Keratinocyte (primary cell): Measurements from ENCODE around the gene EDN2. TPM values are rescaled to one million over a fixed set of nuclear protein-coding genes. Genes with fewer than 3 reads are reported as not detected.

Experiments used
- DNase-seq: peaks from one replicate; pipeline ENCODE4 v3.0.0-alpha.2; 2011; ENCODE audit warnings: low read depth, missing footprints, low spot score
- FAIRE-seq: peaks from 2 replicates; lab custom pipeline; 2011; peaks lifted over from hg19 to GRCh38; lab: Jason Lieb, UNC
- H2AFZ ChIP-seq: 2 replicates; pipeline ENCODE4 v1.6.0; 2012; ENCODE audit warnings: low read length, control low read depth, inconsistent platforms; ENCODE audit not compliant: control insufficient read depth
- H3K27ac ChIP-seq: 2 replicates; pipeline ENCODE4 v1.5.1; 2011; ENCODE audit warnings: low read length; ENCODE audit not compliant: control insufficient read depth, insufficient read depth
- H3K27me3 ChIP-seq: 3 replicates; pipeline ENCODE4 v1.6.0; 2011; ENCODE audit warnings: low read length; ENCODE audit not compliant: control insufficient read depth, insufficient read depth; ENCODE audit errors: extremely low read depth
- H3K36me3 ChIP-seq, 2 experiments: 2 replicates in 1 of 2; 3 replicates in 1 of 2; pipeline ENCODE4 v1.5.1; 2011; ENCODE audit warnings: low read length in 2 of 2, mild to moderate bottlenecking in 1 of 2; ENCODE audit not compliant: control insufficient read depth in 2 of 2, insufficient read depth in 2 of 2; ENCODE audit errors: extremely low read depth in 1 of 2
- H3K4me1 ChIP-seq: 3 replicates; pipeline ENCODE4 v1.5.1; 2011; ENCODE audit warnings: low read length; ENCODE audit not compliant: control insufficient read depth, insufficient read depth; ENCODE audit errors: extremely low read depth
- H3K4me2 ChIP-seq: 3 replicates; pipeline ENCODE4 v1.6.0; 2011; ENCODE audit warnings: low read depth, low read length; ENCODE audit not compliant: control insufficient read depth, insufficient read depth; ENCODE audit errors: extremely low read depth
- H3K4me3 ChIP-seq, 3 experiments: fragments of 200-600 bp in 1 of 3; sonication (generic) in 1 of 3; 2 replicates in 2 of 3; 3 replicates in 1 of 3; pipeline ENCODE4 v1.5.1; 2011 to 2016; ENCODE audit warnings: low read length in 3 of 3, mild to moderate bottlenecking in 3 of 3, control low read depth in 2 of 3, inconsistent platforms in 1 of 3, low read depth in 1 of 3, mixed read lengths in 1 of 3, mixed run types in 1 of 3, moderate library complexity in 1 of 3; ENCODE audit not compliant: control insufficient read depth in 2 of 3, insufficient read depth in 2 of 3; ENCODE audit errors: extremely low read depth in 1 of 3
- H3K79me2 ChIP-seq: 2 replicates; pipeline ENCODE4 v1.6.0; 2012; ENCODE audit warnings: low read length; ENCODE audit not compliant: control insufficient read depth, insufficient read depth
- H3K9ac ChIP-seq: 3 replicates; pipeline ENCODE4 v1.6.0; 2011; ENCODE audit warnings: low read length; ENCODE audit not compliant: control insufficient read depth, insufficient read depth; ENCODE audit errors: extremely low read depth
- H3K9me1 ChIP-seq: 3 replicates; pipeline ENCODE4 v1.6.0; 2011; ENCODE audit warnings: low read length; ENCODE audit not compliant: control insufficient read depth, insufficient read depth; ENCODE audit errors: extremely low read depth
- H3K9me3 ChIP-seq: 2 replicates; pipeline ENCODE4 v1.5.1; 2012; ENCODE audit warnings: low read depth, low read length; ENCODE audit not compliant: control insufficient read depth
- H4K20me1 ChIP-seq: 3 replicates; pipeline ENCODE4 v1.6.0; 2011; ENCODE audit warnings: low read length; ENCODE audit not compliant: control insufficient read depth, insufficient read depth; ENCODE audit errors: extremely low read depth
- EZH2 ChIP-seq: IDR thresholded peaks from one replicate; pipeline ENCODE4 v1.6.1; 2012; ENCODE audit warnings: inconsistent platforms, mild to moderate bottlenecking, low read length, moderate library complexity
- dilution Hi-C: fragments of 300-500 bp; cut with MboI; formaldehyde crosslinking; loops from one replicate; pipeline ENCODE4 v1.7.0; 2020; ENCODE audit warnings: low sequenced_read_pairs; ENCODE audit not compliant: extremely low pct_ligation_motif_present
- polyA plus RNA-seq, 5 experiments: library from polyadenylated mRNA; depleted of rRNA in 3 of 5; stranded (reverse) in 3 of 5; stranded (forward) in 1 of 5; unstranded in 1 of 5; fragments of >200 nt; gene quantifications; 1 replicate in 1 of 5; 2 replicates in 3 of 5; 3 replicates in 1 of 5; pipeline versions ENCODE4 v1.2.1 to v1.2.3, GENCODE V29; 2011 to 2012; ENCODE audit warnings: missing spikeins in 2 of 5, low read depth in 1 of 5, low replicate concordance in 1 of 5
- TF ChIP-seq, protein P1 (sequence below), 3 experiments: IDR thresholded peaks in 1 of 3; conservative IDR thresholded peaks in 1 of 3; optimal IDR thresholded peaks in 1 of 3; 2 replicates in 2 of 3; 3 replicates in 1 of 3; pipeline versions ENCODE3 to v1.5.1; 2011; ENCODE audit warnings: low read length in 3 of 3, mild to moderate bottlenecking in 3 of 3, moderate library complexity in 2 of 3, control low read depth in 1 of 3, inconsistent platforms in 1 of 3; ENCODE audit not compliant: insufficient read depth in 2 of 3; ENCODE audit errors: extremely low read depth in 1 of 3

EDN2 gene
- polyA plus RNA-seq, 1 donor (not counting 4 experiments of a cell fraction or from before 2014, with no cell fraction given): 0.34 TPM

- Histone ChIP-seq H3K9me3 (no peaks in the 10 kb centered on the region), H4K20me1 (no peaks in the 10 kb centered on the region), H3K79me2 (no peaks in the 10 kb centered on the region), H3K9me1 (no peaks in the 10 kb centered on the region), H3K4me3 (no peak overlapping the region), H3K4me1 (peaks cover 12% of the 10 kb centered on the region), H3K27me3 (peaks cover 30% of the 10 kb centered on the region), H2AFZ (no peak overlapping the region), H3K27ac (no peak overlapping the region), H3K9ac (no peak overlapping the region), H3K36me3 (no peaks in the 10 kb centered on the region), H3K4me2 (no peak overlapping the region)
- no peak for FAIRE-seq
- no peak for DNase-seq
- TF ChIP-seq, protein P1, sequence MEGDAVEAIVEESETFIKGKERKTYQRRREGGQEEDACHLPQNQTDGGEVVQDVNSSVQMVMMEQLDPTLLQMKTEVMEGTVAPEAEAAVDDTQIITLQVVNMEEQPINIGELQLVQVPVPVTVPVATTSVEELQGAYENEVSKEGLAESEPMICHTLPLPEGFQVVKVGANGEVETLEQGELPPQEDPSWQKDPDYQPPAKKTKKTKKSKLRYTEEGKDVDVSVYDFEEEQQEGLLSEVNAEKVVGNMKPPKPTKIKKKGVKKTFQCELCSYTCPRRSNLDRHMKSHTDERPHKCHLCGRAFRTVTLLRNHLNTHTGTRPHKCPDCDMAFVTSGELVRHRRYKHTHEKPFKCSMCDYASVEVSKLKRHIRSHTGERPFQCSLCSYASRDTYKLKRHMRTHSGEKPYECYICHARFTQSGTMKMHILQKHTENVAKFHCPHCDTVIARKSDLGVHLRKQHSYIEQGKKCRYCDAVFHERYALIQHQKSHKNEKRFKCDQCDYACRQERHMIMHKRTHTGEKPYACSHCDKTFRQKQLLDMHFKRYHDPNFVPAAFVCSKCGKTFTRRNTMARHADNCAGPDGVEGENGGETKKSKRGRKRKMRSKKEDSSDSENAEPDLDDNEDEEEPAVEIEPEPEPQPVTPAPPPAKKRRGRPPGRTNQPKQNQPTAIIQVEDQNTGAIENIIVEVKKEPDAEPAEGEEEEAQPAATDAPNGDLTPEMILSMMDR (optimal IDR thresholded peaks at IDR 0.05 in 1 of 3, IDR thresholded peaks at IDR 0.05 in 1 of 3, conservative IDR thresholded peaks at IDR 0.05 in 1 of 3; ENCODE audit: extremely low read depth in 1 of 3, insufficient read depth in 2 of 3, low read length in 3 of 3): no peak
- no peak for TF ChIP-seq EZH2
- dilution Hi-C loops: no loop called here
Observed at GRCh38 chr1:41437011-41437355, 47.5 kb downstream of the EDN2 start.

DNA sequence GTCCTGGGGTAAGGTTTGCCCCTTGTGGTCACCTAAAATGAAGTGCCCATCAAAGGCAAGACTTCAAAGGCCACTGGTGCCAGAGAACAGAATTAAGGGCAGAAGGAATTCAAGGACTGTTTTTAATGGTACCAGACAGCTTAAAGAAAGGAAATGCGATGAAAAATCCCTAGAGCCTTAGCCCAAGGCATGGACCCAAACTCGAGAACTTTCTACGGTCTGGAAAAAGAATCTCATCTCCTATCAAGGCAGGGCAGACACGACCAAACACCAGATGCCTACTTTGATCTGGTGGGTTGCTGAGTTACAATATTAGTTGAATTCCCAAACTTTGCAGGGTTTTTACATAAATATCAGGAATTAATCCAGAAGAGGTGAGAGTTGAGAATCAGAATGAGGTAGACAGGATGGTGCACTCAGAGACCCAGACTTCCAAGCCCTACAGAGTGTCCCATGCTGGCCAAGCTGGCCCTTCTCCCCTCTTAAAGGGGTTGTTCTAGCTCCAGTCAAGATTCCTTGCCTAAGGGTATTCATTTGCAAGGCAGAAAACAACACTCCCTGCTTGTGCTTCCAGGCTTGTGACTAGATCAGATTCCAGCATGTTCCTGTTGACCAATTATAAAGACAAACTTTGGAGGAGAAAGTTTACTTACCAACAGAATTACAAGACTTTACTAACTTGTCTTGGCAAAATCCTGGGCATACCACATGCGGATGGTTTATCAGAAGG, 48.0 kb downstream of the EDN2 start:
- no peaks in the 10 kb centered on the region for H4K20me1 ChIP-seq
- no peak overlapping the region for H3K27ac ChIP-seq
- dilution Hi-C loops: no loop called here
- no peaks in the 10 kb centered on the region for H3K36me3 ChIP-seq
- peaks cover 12% of the 10 kb centered on the region for H3K4me1 ChIP-seq
- peaks cover 30% of the 10 kb centered on the region for H3K27me3 ChIP-seq
- peak; percentile 41 for FAIRE-seq
- H3K9me3 ChIP-seq: no peaks in the 10 kb centered on the region
- no peak overlapping the region for H3K9ac ChIP-seq
- TF ChIP-seq, protein P1 (optimal IDR thresholded peaks at IDR 0.05 in 1 of 3, IDR thresholded peaks at IDR 0.05 in 1 of 3, conservative IDR thresholded peaks at IDR 0.05 in 1 of 3; ENCODE audit: extremely low read depth in 1 of 3, insufficient read depth in 2 of 3, low read length in 3 of 3): no peak
- TF ChIP-seq EZH2: no peak
- no peak overlapping the region for H3K4me2 ChIP-seq
- no peaks in the 10 kb centered on the region for H3K9me1 ChIP-seq
- no peak for DNase-seq
- H3K4me3 ChIP-seq: no peak overlapping the region
- no peaks in the 10 kb centered on the region for H3K79me2 ChIP-seq
- H2AFZ ChIP-seq: no peak overlapping the region
